Keratinocyte (primary cell): ENCODE measurements around the gene KCNJ15.

Source experiments
- EZH2 ChIP-seq: IDR thresholded peaks from one replicate; pipeline ENCODE4 v1.6.1; 2012; ENCODE audit warnings: inconsistent platforms, mild to moderate bottlenecking, low read length, moderate library complexity
- TF ChIP-seq, protein P1 (sequence below), 3 experiments: IDR thresholded peaks in 1 of 3; conservative IDR thresholded peaks in 1 of 3; optimal IDR thresholded peaks in 1 of 3; 2 replicates in 2 of 3; 3 replicates in 1 of 3; pipeline versions ENCODE3 to v1.5.1; 2011; ENCODE audit warnings: low read length in 3 of 3, mild to moderate bottlenecking in 3 of 3, moderate library complexity in 2 of 3, control low read depth in 1 of 3, inconsistent platforms in 1 of 3; ENCODE audit not compliant: insufficient read depth in 2 of 3; ENCODE audit errors: extremely low read depth in 1 of 3

DNA sequence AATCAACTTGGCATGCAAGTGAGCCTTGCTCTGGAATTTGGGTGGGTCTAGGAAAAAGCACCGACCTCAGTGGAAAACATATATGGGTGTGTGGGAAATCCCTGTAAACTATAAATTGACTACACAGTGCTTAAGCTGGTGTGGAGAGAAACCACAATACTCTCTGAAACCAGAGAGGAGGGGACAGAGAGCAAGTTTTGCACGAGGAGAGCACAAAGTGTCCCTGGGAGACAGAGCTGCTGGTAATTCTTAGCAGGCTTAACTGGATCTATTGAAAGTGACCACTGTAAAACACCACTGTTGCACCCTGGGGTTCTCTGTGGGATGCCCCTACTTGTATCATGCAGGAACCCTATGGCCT, 12.8 kb downstream of the KCNJ15 start:
- TF ChIP-seq, protein P1, sequence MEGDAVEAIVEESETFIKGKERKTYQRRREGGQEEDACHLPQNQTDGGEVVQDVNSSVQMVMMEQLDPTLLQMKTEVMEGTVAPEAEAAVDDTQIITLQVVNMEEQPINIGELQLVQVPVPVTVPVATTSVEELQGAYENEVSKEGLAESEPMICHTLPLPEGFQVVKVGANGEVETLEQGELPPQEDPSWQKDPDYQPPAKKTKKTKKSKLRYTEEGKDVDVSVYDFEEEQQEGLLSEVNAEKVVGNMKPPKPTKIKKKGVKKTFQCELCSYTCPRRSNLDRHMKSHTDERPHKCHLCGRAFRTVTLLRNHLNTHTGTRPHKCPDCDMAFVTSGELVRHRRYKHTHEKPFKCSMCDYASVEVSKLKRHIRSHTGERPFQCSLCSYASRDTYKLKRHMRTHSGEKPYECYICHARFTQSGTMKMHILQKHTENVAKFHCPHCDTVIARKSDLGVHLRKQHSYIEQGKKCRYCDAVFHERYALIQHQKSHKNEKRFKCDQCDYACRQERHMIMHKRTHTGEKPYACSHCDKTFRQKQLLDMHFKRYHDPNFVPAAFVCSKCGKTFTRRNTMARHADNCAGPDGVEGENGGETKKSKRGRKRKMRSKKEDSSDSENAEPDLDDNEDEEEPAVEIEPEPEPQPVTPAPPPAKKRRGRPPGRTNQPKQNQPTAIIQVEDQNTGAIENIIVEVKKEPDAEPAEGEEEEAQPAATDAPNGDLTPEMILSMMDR (optimal IDR thresholded peaks at IDR 0.05 in 1 of 3, IDR thresholded peaks at IDR 0.05 in 1 of 3, conservative IDR thresholded peaks at IDR 0.05 in 1 of 3; ENCODE audit: extremely low read depth in 1 of 3, insufficient read depth in 2 of 3, low read length in 3 of 3) = no peak
- TF ChIP-seq EZH2 = no peak
